BE2C (cell line): ENCODE results near the gene PRKCZ.
"Not testable (repeated sequence)": the region's sequence is repeated elsewhere in the genome, so short reads cannot be mapped to it uniquely, and the experiment has no call there.

ENCODE experiments used
- DNase-seq: peaks from one replicate; pipeline ENCODE4 v3.0.0-alpha.2; 2020
- H3K27me3 ChIP-seq: fragments of 250-450 bp; sonication (Bioruptor Pico); 2 replicates; pipeline ENCODE4 v1.5.1; 2020; ENCODE audit warnings: mild to moderate bottlenecking
- H3K36me3 ChIP-seq: fragments of 250-450 bp; sonication (Bioruptor Pico); 2 replicates; pipeline ENCODE4 v1.5.1; 2020; ENCODE audit warnings: mild to moderate bottlenecking
- H3K4me1 ChIP-seq: fragments of 250-450 bp; sonication (Bioruptor Pico); 2 replicates; pipeline ENCODE4 v1.5.1; 2020
- H3K4me3 ChIP-seq: 2 replicates; pipeline ENCODE4 v1.5.1; 2011; ENCODE audit warnings: low read depth, low read length
- H3K9me3 ChIP-seq: fragments of 250-450 bp; sonication (Bioruptor Pico); 2 replicates; pipeline ENCODE4 v1.5.1; 2020
- CTCF ChIP-seq: IDR thresholded peaks from 2 replicates; pipeline ENCODE4 v1.5.1; 2012; ENCODE audit warnings: mild to moderate bottlenecking, low read depth, low read length

Gene PRKCZ

GRCh38 chr1:2093636-2094035 lies 43.4 kb downstream of the PRKCZ start:
- TF ChIP-seq CTCF, result no peak
- DNase-seq, result no peak
- no peaks in the 10 kb centered on the region for H3K36me3 ChIP-seq
- no peaks in the 10 kb centered on the region for H3K9me3 ChIP-seq
- H3K4me1 ChIP-seq, result no peaks in the 10 kb centered on the region
- no peak overlapping the region for H3K4me3 ChIP-seq
- no peaks in the 10 kb centered on the region for H3K27me3 ChIP-seq

- not testable (repeated sequence) for H3K4me1 ChIP-seq, H3K4me3 ChIP-seq, H3K36me3 ChIP-seq, DNase-seq, H3K27me3 ChIP-seq, H3K9me3 ChIP-seq
Observed at GRCh38 chr1:2094269-2095158, 44.3 kb downstream of the PRKCZ start.

GRCh38 chr1:2095394-2095793 lies 45.2 kb downstream of the PRKCZ start:
- H3K27me3 ChIP-seq, result no peaks in the 10 kb centered on the region
- no peaks in the 10 kb centered on the region for H3K4me1 ChIP-seq
- no peaks in the 10 kb centered on the region for H3K36me3 ChIP-seq

GRCh38 chr1:2095981-2096736 lies 45.9 kb downstream of the PRKCZ start:
- DNase-seq, result no peak
- no peak overlapping the region for H3K4me3 ChIP-seq
- no peaks in the 10 kb centered on the region for H3K4me1 ChIP-seq
- TF ChIP-seq CTCF, result no peak
- no peaks in the 10 kb centered on the region for H3K36me3 ChIP-seq
- no peaks in the 10 kb centered on the region for H3K9me3 ChIP-seq
- no peaks in the 10 kb centered on the region for H3K27me3 ChIP-seq

More at GRCh38 chr1:2095394-2095793, 45.2 kb downstream of the PRKCZ start:
- no peak for DNase-seq
- no peak for TF ChIP-seq CTCF
- Histone ChIP-seq H3K9me3 (no peaks in the 10 kb centered on the region), H3K4me3 (no peak overlapping the region)

GRCh38 chr1:2097386-2098300 lies 47.4 kb downstream of the PRKCZ start:
- no peaks in the 10 kb centered on the region for H3K9me3 ChIP-seq
- TF ChIP-seq CTCF, result no peak
- H3K4me3 ChIP-seq, result no peak overlapping the region
- no peaks in the 10 kb centered on the region for H3K4me1 ChIP-seq
- no peaks in the 10 kb centered on the region for H3K36me3 ChIP-seq
- DNase-seq, result no peak
- no peaks in the 10 kb centered on the region for H3K27me3 ChIP-seq

GRCh38 chr1:2098301-2098698 lies 48.1 kb downstream of the PRKCZ start:
- TF ChIP-seq CTCF, result no peak
- Histone ChIP-seq H3K36me3 (no peaks in the 10 kb centered on the region), H3K4me3 (no peak overlapping the region), H3K27me3 (no peaks in the 10 kb centered on the region), H3K9me3 (no peaks in the 10 kb centered on the region), H3K4me1 (no peaks in the 10 kb centered on the region)
- no peak for DNase-seq
